ENCODE data around the gene SHISAL1. TPM values are rescaled to one million over a fixed set of nuclear protein-coding genes. Genes with fewer than 3 reads are reported as not detected.

SHISAL1 gene
- total RNA-seq, 1 experiment from 2014 or later = 1.1 TPM

DNA sequence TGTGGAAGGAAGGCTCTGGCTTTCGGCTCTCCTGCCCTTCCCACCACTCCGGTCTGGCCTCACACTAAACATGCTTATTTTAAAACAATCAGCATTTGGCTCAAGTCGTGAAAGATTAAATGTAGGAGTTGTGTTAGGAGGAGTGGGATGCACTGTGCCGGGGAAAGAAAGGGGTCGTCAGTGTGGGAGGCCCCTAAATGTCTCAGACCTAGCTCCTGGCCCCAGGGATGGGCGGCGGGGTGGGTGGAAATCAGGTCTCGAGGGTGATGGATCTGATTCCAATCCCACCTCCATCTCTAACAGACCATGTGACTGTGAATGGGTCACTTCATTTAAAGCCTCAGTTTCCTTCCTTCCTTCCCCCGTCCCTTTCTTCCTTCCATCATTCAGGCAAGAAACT is 6.9 kb upstream of the SHISAL1 start:
- Histone ChIP-seq H3F3A (ENCODE audit: low read length, unreplicated experiment) (no peaks in the 10 kb centered on the region), H3K4me1 (ENCODE audit: insufficient read depth, low read length) (no peaks in the 10 kb centered on the region), H4K20me1 (ENCODE audit: low read length) (no peaks in the 10 kb centered on the region), H3K79me2 (ENCODE audit: low read length) (no peaks in the 10 kb centered on the region), H3K27me3 (ENCODE audit: low read length) (no peaks in the 10 kb centered on the region), H3K9ac (ENCODE audit: low read length) (no peak overlapping the region), H3K36me3 (ENCODE audit: low read depth, low read length) (no peaks in the 10 kb centered on the region), H3K4me2 (ENCODE audit: low read length) (no peak overlapping the region), H2AFZ (ENCODE audit: low read length) (no peak overlapping the region), H3K9me2 (replicated peaks; ENCODE audit: low read length) (no peaks in the 10 kb centered on the region), H3K27ac (ENCODE audit: low read length) (no peak overlapping the region), H3K4me3 (ENCODE audit: low read length) (no peak overlapping the region), H3K9me3 (ENCODE audit: low read length) (no peaks in the 10 kb centered on the region)
- POLR2A ChIA-PET (ENCODE audit: unreplicated experiment) = no interaction called here
- intact Hi-C loops (cut with micrococcal nuclease) = no loop called here
- DNase-seq = no peak
- CTCF ChIA-PET = no interaction called here
- BruUV-seq (replicated peaks) = no TSS peak
- TF ChIP-seq, protein P1, sequence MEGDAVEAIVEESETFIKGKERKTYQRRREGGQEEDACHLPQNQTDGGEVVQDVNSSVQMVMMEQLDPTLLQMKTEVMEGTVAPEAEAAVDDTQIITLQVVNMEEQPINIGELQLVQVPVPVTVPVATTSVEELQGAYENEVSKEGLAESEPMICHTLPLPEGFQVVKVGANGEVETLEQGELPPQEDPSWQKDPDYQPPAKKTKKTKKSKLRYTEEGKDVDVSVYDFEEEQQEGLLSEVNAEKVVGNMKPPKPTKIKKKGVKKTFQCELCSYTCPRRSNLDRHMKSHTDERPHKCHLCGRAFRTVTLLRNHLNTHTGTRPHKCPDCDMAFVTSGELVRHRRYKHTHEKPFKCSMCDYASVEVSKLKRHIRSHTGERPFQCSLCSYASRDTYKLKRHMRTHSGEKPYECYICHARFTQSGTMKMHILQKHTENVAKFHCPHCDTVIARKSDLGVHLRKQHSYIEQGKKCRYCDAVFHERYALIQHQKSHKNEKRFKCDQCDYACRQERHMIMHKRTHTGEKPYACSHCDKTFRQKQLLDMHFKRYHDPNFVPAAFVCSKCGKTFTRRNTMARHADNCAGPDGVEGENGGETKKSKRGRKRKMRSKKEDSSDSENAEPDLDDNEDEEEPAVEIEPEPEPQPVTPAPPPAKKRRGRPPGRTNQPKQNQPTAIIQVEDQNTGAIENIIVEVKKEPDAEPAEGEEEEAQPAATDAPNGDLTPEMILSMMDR (conservative IDR thresholded peaks at IDR 0.05; ENCODE audit: low read depth, low read length) = no peak
- TF ChIP-seq EZH2phosphoT487 (IDR thresholded peaks at IDR 0.05; ENCODE audit: borderline replicate concordance, low read length) (no peak), EZH2 (IDR thresholded peaks at IDR 0.05; ENCODE audit: low read length, unreplicated experiment) (no peak)
- ATAC-seq = no peak

DNA sequence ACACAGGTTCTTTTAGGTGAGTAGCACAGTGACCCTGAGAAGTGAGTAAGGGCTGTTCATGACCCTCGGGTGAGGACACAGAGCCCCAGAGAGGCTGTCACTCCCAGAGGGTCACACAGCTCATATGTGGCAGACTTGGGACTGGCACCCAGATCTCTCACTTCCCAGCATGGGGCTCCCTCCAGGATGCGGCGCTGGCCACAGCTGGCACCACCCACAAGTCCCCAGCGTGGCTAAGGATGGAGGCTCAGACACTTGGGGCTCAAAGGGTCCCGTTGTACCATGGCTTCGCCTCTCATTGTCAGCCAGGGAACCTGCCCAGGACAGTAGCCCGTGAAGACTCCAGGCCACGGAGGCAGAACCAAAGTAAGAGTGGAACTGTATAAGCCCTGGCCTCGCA is 6.0 kb upstream of the SHISAL1 start:
- Histone ChIP-seq H3K9ac (ENCODE audit: low read length) (no peak overlapping the region), H3K9me2 (replicated peaks; ENCODE audit: low read length) (no peaks in the 10 kb centered on the region), H3K4me1 (ENCODE audit: insufficient read depth, low read length) (no peaks in the 10 kb centered on the region), H3K36me3 (ENCODE audit: low read depth, low read length) (no peaks in the 10 kb centered on the region), H4K20me1 (ENCODE audit: low read length) (no peaks in the 10 kb centered on the region), H3K4me3 (ENCODE audit: low read length) (no peak overlapping the region), H2AFZ (ENCODE audit: low read length) (no peak overlapping the region), H3K79me2 (ENCODE audit: low read length) (no peaks in the 10 kb centered on the region), H3K27me3 (ENCODE audit: low read length) (no peaks in the 10 kb centered on the region), H3K4me2 (ENCODE audit: low read length) (no peak overlapping the region), H3F3A (ENCODE audit: low read length, unreplicated experiment) (no peaks in the 10 kb centered on the region), H3K9me3 (ENCODE audit: low read length) (no peaks in the 10 kb centered on the region), H3K27ac (ENCODE audit: low read length) (no peak overlapping the region)
- TF ChIP-seq, protein P1 (conservative IDR thresholded peaks at IDR 0.05; ENCODE audit: low read depth, low read length) = no peak
- no peak for TF ChIP-seq EZH2 (IDR thresholded peaks at IDR 0.05; ENCODE audit: low read length, unreplicated experiment)
- no peak for TF ChIP-seq EZH2phosphoT487 (IDR thresholded peaks at IDR 0.05; ENCODE audit: borderline replicate concordance, low read length)
- ChIA-PET POLR2A (ENCODE audit: unreplicated experiment) (no interaction called here), CTCF (no interaction called here)
- DNase-seq = no peak
- BruUV-seq (replicated peaks) = no TSS peak
- intact Hi-C loops (cut with micrococcal nuclease) = no loop called here
- ATAC-seq = no peak

DNA sequence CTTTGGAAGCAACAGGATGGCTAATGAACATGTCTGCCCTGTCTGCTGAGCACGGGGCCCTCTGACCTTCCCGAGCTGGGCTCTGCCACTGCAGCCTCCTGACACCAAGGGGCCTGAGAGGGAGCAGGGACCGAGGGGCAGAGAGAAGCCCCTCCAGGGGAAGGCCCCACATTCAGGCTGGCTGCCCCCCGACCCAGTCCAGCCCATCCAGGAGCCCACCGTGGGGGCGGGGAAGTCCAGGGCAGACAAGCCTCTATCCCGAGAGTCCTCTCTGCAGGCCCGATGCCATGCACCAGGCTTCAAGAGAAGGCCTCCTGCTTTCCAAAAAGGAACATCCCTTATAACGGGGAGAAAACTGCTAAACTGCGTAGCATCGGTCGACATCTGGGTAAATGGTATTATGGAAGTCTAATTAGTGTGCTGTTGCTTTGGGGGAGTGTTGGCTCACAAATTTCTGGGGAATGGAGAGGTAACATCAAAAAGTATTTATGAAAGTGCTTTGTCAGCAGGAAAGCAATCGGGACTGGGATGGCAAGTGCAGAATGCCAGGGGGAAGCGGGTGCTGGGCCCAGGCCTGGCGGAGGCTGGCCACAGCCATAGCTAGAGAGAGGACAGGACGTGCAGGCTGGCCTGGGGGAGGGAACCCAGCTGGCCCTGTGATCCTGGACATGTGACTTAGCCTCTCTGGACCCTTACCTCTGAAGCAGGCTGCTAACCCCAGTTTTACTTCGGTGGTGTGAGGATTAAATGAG is 5.3 kb upstream of the SHISAL1 start:
- no peaks in the 10 kb centered on the region for H3K79me2 ChIP-seq (ENCODE audit: low read length)
- ChIA-PET CTCF (no interaction called here), POLR2A (ENCODE audit: unreplicated experiment) (no interaction called here)
- no peak for TF ChIP-seq EZH2 (IDR thresholded peaks at IDR 0.05; ENCODE audit: low read length, unreplicated experiment)
- TF ChIP-seq EZH2phosphoT487 (IDR thresholded peaks at IDR 0.05; ENCODE audit: borderline replicate concordance, low read length) = no peak
- TF ChIP-seq, protein P1 (conservative IDR thresholded peaks at IDR 0.05; ENCODE audit: low read depth, low read length) = no peak
- no peaks in the 10 kb centered on the region for H3F3A ChIP-seq (ENCODE audit: low read length, unreplicated experiment)
- no peaks in the 10 kb centered on the region for H3K9me3 ChIP-seq (ENCODE audit: low read length)
- H3K36me3 ChIP-seq (ENCODE audit: low read depth, low read length) = no peaks in the 10 kb centered on the region
- BruUV-seq (replicated peaks) = no TSS peak
- ATAC-seq = no peak
- H3K9ac ChIP-seq (ENCODE audit: low read length) = no peak overlapping the region
- intact Hi-C loops (cut with micrococcal nuclease) = no loop called here
- no peak for DNase-seq
- H3K9me2 ChIP-seq (replicated peaks; ENCODE audit: low read length) = no peaks in the 10 kb centered on the region
- H3K27ac ChIP-seq (ENCODE audit: low read length) = no peak overlapping the region
- no peaks in the 10 kb centered on the region for H4K20me1 ChIP-seq (ENCODE audit: low read length)
- H3K27me3 ChIP-seq (ENCODE audit: low read length) = no peaks in the 10 kb centered on the region
- no peak overlapping the region for H3K4me2 ChIP-seq (ENCODE audit: low read length)
- no peak overlapping the region for H3K4me3 ChIP-seq (ENCODE audit: low read length)
- no peak overlapping the region for H2AFZ ChIP-seq (ENCODE audit: low read length)
- no peaks in the 10 kb centered on the region for H3K4me1 ChIP-seq (ENCODE audit: insufficient read depth, low read length)

All from PC-3 (cell line).